ENCODE measurements around the gene VTI1A. TPM values are rescaled to one million over a fixed set of nuclear protein-coding genes. Genes with fewer than 3 reads are reported as not detected.

Gene VTI1A
- total and polyA plus RNA-seq, 2 of the 13 experiments (the other 11 are each of a cell fraction or from before 2014, with no cell fraction given), result 11.7 to 32.7 TPM

- TF ChIP-seq AKNA (CRISPR knock-in tag; IDR thresholded peaks at IDR 0.05; ENCODE audit: borderline replicate concordance), result no peak
- TF ChIP-seq ZNF800 (CRISPR knock-in tag; IDR thresholded peaks at IDR 0.05), result no peak
- no peak for TF ChIP-seq PHF20 (CRISPR knock-in tag; IDR thresholded peaks at IDR 0.05)
- no peak for TF ChIP-seq U2AF2 (IDR thresholded peaks at IDR 0.05; ENCODE audit: low read depth, low read length)
- TF ChIP-seq SOX13 (IDR thresholded peaks at IDR 0.05), result no peak
- TF ChIP-seq SOX13 (CRISPR knock-in tag; conservative IDR thresholded peaks at IDR 0.05 in 1 of 2, IDR thresholded peaks at IDR 0.05 in 1 of 2), result peak in 1 of 2 experiments; percentile 88; a peak in 2 of 4 replicates
- TF ChIP-seq ZNF576 (CRISPR knock-in tag; IDR thresholded peaks at IDR 0.05), result no peak
- 0 out of 4 replicates have a peak, but pooled peaks of 1 of the 2 experiments have one; percentile 38 for TF ChIP-seq KLF16 (CRISPR knock-in tag; IDR thresholded peaks at IDR 0.05)
- 0 out of 2 replicates have a peak, but pooled peaks have one; percentile 47 for TF ChIP-seq ZFP36L1 (CRISPR knock-in tag; IDR thresholded peaks at IDR 0.05)
- TF ChIP-seq TOE1 (CRISPR knock-in tag; IDR thresholded peaks at IDR 0.05), result no peak
- TF ChIP-seq ZNF746 (CRISPR knock-in tag; IDR thresholded peaks at IDR 0.05), result no peak
- TF ChIP-seq MXD1 (CRISPR knock-in tag; IDR thresholded peaks at IDR 0.05), result no peak
- peak; percentile 75; the same call in 1 of the 2 replicates for TF ChIP-seq ZHX1 (CRISPR knock-in tag; IDR thresholded peaks at IDR 0.05; ENCODE audit: low read depth)
- no peak for TF ChIP-seq KMT2B (CRISPR knock-in tag; IDR thresholded peaks at IDR 0.05)
- TF ChIP-seq RFXAP (CRISPR knock-in tag; IDR thresholded peaks at IDR 0.05; ENCODE audit: borderline replicate concordance), result no peak
- TF ChIP-seq KLF12 (CRISPR knock-in tag; IDR thresholded peaks at IDR 0.05; ENCODE audit: borderline replicate concordance), result 0 out of 2 replicates have a peak, but pooled peaks have one; percentile 28
- TF ChIP-seq ZNF513 (CRISPR knock-in tag; conservative IDR thresholded peaks at IDR 0.05), result no peak
- TF ChIP-seq POLR2A (IDR thresholded peaks at IDR 0.05; ENCODE audit: insufficient read depth in 1 of 2, low read depth in 2 of 2, low read length in 2 of 2), result peak in 1 of 2 experiments; percentile 36; a peak in 1 of 4 replicates
Measured at GRCh38 chr10:112695539-112695938, 248.5 kb downstream of the VTI1A start (continued).

All from HepG2 (cell line).